Umbilical cord (tissue), 2 donors: ENCODE data around the gene TNXB. TPM values are rescaled to one million over a fixed set of nuclear protein-coding genes. Genes with fewer than 3 reads are reported as not detected.
A peak's percentile ranks its signal among the peaks of the same experiment; 100 is the strongest.
"Not testable (repeated sequence)": the region's sequence is repeated elsewhere in the genome, so short reads cannot be mapped to it uniquely, and the experiment has no call there.

Source experiments
- DNase-seq: peaks from one replicate; pipeline ENCODE4 v3.0.0-alpha.2; 2015; ENCODE audit warnings: low spot score
- total RNA-seq: library from RNA; depleted of rRNA; stranded (reverse); fragments of >200 nt; gene quantifications from one replicate; pipeline ENCODE4 v1.2.3, GENCODE V29; 2014; ENCODE audit warnings: low replicate concordance; ENCODE audit not compliant: insufficient read depth

Gene TNXB
- total RNA-seq, 1 donor from 2014 or later = 24.1 TPM

DNA sequence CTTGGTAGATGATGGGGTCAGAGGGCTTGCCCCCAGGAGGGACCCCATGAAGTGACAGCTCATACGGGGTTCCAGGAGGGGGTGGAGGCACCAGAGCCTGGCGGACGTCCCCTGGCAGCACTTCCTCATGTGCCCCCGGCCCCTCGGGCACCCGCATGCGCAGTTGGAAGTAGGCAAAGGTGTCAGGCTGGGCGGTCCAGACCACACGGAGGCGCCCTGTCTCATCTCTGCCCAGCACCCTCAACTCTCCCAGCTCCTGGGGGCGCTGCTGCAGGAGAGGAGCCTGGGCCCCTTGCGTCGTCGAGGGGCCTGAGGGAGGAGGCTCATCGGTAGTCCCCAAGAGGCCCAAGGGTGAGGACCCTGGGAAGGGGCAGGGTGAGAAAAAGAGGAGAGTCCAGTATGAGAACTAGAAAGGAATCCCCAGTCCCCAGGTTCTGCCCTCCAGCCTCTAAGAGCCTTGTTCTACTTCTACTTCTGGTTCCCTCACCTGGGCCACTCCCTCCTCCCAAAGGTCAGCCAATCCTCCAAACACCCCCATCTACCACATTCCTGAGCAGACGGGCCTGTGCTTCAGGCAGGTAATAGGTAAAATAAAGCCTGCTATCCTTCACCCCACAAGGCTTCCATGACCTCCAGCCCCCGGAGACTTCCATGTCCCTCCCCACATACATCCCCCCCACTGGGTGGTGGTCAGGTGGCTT lies 23.2 kb downstream of the TNXB start:
- no peak for DNase-seq

DNA sequence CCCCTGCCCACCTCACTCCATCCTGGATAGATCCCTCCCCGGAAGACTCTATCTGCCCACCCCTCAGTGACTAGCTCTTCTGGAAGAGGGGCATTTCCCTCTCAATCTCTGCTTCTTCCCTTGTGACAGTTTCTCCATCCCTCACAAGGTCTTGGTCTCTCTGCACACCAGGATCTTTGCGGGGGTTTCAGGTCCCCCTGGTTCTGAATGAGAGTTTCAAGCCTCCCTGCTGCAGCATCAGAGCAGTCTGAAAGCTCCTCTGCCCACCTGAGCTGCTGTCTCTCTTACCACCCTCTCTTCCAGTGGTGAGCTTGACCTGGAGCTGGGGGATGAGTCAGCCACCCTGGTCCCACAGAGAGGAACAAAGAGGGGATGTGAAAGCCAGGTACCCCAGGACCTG lies 24.4 kb downstream of the TNXB start:
- DNase-seq = no peak

DNA sequence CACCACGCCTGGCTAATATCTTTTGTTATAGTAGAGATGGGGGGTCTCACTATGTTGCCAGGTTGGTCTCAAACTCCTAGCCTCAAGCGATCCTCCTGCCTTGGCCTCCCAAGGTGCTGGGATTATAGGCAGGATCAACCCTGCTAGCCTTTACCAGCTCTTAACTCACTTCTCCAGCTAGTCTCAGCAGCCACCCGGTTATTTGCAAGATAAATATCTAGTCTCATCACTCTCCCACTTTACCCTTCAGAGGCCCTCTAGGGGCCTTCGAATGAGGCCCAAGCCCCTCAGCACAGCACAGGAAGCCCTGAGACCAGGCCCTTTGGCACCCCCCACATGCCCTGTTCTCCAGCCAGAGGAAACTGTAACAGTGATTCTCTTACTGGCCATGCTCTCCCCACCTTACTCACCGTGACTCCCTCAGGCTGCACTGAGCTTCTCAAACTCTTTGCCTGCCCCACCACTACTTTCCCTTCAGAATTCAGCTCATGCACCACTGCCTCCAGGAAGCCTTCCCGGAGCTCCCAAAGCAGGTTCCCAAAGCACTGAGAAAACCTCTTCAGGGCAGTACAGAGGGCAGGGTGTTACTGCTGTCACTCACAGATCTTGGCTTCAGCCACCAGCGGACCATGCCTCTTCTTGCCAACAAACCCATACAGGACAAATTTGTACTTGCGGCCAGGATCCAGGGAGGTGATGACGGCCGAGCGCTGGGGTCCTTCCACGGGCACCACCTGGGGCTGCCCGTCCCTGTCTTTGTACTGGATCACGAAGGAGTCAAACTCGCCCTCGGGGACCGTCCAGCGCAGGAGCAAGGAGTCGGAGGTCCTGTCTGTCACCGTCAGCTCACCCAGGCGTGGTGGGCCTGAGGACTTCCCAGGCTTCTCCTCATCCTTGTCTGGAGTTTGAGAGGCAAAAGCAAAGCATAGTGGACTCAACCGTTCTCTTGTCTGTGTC lies 25.0 kb downstream of the TNXB start:
- DNase-seq = no peak

DNA sequence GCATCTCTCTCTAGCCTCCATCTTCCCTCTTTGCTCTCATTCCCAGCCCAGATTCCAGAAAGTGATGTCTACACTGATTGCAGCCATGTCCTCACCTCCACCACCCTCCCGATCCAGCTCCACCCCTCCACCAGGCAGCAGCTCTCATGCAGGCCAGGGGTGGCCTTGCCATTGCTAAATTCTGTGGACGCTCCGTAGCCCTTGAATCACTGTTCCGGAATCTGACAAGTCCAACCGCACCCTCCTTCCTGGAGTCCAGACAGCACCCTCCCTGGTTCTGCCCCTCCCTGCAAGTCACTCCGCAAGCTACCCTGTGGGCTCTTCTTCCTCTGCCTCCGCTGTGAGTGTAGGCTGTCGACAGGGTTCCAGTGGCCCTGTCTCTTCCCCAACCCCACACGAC lies 26.2 kb downstream of the TNXB start:
- DNase-seq = no peak

DNA sequence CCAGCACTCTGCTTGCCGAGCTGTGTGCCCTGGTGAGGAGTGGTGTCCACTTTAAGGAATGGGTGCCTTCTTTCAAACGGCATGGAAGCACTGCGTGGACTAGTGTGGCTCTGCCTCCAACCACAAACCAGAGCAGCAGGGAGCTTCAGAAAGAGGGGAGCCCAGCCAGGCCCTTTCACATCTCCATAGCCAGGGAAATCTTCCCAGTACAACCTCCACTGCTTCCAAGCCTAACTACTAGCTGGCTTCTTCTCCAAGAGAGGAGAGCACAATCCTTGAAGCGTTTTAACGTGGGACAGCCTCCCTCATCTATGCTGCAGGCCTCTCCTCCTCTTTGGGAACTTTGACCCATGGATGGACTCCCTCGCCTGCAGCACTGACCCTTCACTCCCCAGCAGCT lies 26.7 kb downstream of the TNXB start:
- no peak for DNase-seq

DNA sequence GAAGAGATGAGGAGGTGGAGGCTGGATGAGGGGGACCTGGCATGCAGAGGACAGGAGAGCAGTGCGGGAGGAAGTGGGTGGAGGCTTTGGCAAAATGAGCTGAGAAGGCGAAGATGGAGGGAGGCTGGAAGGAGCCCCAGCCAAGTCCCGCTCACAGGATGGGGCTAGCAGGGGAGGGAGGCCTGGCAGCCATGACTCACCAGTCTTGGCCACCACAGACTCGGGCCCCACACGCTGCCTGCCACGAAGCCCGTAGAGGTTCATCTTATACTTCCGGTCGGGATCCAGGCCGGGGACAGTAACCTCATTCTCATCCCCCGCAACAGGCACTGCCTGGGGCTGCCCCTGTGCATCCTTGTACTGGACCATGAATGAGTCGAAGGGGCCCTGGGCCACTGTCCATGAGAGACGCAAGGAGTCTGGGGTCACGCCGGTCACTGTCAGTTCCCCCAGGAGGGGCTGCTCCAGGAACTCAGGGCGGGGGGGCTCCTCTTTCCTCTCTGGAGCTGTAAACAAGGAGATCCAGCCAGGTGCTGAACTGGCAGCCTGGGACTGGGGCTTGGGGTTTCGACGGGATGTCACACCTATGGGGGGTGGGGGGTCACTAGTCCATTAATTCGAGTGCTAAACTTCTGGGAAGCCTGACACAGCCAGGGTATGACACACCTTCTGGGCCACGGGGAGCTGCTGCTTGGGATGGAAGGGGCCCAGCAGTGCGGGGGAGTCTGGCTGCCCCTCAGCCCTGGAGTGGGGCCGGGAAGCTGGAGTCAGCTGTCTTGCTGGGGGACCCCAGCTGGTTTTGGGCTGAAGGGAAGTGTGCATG lies 27.8 kb downstream of the TNXB start:
- no peak for DNase-seq

DNA sequence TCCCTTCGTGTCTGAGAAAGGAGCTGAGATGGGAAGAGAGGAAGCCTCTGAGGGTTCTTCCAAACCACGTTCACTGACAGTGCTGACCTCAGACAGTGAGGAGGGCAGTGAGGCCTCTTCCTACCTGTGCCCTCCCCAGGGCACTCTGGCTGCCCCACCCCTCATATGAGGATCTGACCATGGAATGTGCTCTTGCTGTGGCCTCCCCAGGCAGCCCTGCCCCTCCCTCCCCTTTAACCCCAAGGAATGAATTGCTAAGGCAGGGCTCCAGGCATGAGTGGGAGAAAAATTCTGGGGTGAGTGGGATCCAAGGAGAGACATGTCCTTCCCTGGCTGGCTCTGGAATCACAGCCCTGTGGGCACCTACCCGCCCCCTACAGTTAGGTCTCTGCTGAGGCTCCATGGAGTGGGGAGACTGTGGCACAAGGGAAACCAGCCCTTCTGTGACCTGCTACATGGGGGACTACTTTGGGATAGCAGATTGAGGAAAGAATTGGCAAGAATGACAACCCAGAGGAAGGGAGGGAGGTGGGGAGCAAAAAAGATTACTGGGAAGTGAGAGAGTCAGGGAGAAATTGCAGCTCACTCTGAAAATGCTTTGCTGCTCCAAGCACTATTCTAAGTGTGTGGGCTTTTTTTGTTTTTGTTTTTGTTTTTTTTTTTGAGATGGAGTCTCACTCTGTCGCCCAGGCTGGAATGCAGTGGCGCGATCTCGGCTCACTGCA lies 29.4 kb downstream of the TNXB start:
- no peak for DNase-seq

DNA sequence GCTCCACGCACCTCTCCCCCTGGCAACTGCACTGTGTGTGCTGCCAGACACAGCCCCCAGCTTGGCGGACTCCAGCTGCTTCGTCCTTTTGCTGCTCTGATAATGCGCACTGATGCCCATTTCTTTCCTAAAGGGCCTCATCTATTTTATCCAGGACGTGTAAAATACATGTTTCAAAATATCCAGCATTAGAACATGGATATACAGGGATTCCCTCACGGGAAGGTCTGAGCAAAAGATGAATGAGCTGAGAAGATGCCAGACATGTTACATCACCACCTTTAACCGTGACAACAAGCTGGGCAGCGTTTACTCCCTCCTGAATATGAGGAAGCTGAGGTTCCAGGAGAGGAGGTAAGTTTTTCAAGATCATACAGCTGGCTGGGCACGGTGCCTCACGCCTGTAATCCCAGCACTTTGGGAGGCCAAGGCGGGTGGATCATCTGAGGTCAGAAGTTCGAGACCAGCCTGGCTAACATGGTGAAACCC lies 32.8 kb downstream of the TNXB start:
- peak; percentile 94 for DNase-seq

DNA sequence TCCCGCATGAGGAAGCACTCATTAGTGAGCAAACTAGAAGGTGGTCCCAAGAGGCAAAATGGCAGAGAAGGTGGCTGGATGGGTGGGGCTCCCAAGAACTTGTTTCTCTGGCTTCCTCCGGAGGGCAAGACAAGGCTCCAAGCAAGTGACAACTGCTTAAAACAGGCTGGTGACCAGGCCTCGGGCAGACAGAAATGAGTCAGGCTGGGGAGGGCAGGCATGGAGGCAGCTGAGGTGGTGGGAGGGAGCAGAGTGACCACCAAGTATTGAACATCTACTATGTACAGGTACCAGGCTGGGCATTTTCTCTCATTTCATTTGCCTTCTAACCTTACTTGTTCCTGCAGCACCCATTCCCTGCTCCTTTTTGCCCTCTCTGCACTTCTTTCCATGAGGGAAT lies 33.4 kb downstream of the TNXB start:
- DNase-seq = no peak

DNA sequence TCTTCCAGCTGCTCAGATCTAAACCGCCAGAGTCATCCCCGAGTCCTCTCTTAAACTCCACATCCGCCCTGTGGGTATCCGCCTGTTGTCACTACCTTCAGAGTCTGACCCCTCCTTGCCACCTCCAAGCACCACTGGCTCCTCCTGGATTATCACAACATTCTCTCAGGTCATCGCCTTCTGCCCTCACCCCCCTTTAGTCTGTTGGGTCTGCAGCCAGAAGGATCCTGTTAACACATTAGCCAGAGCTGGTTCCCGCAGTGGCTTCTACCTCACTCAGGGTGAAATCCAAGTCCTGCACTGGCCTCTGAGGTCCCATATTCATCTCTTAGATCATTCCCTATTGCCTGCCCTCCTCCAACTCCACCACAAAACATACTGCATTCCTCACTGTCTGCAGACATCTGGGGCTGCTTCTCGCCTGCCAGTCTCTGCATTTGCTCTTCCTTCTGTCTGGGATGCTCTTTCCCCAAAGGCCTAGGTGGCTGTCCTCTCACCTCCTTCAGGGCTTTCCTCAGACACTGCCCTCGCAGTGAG lies 34.1 kb downstream of the TNXB start:
- DNase-seq = peak; percentile 41

DNA sequence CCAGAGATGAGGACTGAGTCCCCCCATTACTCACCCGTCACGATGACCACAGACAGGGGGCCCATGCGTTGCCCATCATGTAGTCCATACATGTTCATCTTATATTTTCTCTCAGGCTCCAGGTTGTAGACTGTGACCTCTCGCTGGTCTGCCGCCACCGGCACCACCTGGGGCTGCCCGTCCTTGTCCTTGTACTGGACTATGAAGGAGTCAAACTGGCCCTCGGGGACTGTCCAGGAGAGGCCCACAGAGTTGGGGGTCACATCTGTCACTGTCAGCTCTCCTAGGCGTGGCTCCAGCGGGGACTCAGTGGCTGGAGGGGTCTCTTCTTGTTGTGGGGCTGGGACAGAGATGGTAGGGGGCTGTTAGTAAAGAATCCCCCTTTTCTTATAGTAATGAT lies 35.5 kb downstream of the TNXB start:
- DNase-seq = no peak

DNA sequence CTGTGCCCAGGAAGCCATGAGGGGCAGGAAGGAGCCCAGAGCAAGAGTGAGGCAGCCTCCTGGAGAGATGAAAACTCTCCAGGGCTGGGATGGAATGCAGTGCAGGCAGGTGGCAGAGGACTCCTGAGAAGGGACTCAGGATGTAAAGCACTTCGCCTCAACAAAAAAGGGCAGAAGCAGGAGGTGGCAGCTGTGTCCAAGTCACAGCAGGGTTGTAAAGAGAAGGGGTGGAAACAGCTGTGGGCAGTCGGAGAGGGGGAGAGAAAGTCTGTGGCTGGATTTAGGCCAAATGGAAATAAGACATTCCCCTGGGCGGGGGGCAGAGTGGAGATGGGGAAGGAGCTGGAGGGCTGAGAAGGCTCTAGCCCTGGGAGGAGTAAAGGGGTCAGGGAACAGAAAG lies 36.0 kb downstream of the TNXB start:
- no peak for DNase-seq

DNA sequence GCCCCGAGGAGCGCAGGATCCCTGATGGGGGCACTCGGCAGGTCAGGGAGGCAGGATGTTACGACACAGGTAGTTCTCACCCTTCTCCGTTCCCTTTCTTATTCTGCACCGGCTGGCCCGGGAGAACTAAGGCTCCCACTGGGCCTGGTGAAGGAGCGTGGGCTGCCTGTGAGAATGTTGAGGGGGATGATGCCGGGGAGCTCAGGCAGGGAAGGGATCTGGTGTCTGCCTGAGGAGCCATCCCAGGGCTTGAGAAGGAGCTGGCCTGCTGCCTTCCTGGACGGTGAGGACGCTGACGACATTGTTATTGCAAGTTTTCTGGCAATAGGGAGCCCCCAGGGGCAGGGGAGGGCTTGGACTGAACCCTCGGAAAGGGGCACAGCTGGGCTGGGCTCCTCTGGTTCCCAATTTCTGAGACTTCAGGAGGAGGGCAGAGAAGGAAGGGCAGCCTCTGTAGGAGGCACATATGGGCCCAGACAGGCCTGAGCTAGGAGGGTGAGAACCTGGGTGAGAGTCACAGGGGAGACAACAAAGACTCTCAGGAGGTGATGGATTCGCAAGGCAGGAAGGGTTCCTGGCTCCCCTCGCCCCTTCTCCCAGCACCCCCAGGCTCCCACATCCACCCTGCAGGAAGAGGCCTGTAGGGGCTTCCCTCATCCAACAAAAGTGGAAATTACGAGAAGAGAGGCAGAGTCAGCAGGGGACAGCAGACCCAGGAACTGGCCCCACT lies 38.2 kb downstream of the TNXB start:
- no peak for DNase-seq

DNA sequence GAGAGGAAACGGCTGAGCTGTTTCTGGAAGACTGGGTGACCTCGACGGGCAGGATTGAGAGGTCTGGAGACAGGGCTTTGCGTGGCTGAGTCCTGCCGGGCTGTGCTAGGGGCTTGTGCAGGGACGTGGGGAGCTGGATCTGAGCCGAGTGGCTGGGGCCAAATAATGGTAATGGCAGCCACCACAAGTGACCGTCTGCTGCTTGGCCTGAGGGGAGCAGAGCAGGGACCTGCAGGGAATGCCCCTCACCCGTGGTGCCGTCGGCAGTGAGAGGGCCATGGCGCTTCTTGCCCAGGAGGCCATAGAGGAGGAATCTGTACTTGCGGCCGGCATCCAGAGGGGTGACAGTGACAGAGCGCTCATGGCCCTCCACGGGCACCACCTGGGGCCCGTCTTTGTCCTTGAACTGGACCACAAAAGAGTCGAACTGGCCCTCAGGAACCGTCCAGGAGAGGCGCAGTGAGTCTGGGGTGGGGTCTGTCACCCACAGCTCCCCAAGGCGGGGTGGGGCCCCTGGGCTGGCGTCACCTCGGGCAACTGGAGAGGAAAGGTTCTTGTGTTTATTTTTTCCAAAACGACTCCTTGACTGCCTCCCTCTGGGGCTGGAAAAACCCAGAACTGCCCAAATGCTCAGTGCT lies 39.1 kb downstream of the TNXB start:
- no peak for DNase-seq

DNA sequence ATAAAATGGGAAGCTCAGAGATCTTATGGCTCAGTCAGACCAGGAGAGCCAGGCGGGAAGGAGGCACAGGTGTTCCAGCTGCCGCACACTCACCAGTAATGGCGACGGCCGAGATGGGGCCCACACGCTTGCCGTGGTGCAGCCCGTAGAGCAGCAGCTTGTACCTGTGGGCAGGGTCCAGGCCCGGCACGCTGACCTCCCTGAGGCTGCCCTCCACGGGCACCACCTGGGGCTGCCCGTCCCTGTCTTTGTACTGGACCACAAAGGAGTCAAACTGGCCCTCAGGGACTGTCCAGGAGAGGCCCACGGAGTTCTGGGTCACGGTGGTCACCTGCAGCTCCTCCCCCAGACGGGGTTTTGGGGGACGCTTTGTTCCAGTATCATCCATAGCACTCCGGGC lies 39.7 kb downstream of the TNXB start:
- DNase-seq = no peak

DNA sequence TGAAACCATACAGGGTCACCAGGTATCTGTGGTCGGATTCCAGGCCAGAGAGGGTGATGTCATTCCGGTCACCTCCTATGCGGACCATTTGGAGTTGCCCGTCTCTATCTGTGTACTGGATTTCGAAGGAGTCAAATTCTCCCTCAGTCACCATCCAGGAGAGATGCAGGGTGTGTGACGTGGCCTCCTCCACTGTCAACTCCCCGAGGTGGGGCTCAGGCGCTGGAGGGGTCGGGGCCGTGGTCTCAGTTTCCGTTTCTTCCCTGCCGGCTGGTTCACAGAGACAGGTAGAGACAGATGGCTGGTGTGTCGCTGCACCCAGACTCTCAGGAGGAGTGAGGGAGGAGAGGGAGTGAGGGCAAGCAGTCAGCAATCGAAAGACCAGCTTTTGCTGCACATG lies 40.3 kb downstream of the TNXB start:
- DNase-seq = no peak

DNA sequence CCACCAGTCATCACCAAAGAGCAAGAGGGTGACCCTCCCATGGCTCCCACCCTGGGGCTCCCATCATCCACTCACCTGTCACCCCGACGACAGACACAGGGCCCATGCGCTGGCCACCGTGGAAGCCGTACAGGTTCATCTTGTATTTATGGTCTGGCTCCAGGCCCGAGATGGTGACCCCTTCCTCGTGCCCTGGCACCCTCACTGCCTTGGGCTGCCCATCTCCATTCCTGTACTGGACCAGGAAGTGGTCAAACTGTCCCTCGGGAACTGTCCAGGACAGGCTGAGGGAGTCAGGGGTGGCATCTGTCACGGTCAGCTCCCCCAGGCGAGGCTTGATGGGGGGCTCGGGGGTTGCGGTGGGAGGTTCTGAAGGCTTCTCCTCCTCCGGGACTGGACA lies 40.8 kb downstream of the TNXB start:
- not testable (repeated sequence) for DNase-seq

DNA sequence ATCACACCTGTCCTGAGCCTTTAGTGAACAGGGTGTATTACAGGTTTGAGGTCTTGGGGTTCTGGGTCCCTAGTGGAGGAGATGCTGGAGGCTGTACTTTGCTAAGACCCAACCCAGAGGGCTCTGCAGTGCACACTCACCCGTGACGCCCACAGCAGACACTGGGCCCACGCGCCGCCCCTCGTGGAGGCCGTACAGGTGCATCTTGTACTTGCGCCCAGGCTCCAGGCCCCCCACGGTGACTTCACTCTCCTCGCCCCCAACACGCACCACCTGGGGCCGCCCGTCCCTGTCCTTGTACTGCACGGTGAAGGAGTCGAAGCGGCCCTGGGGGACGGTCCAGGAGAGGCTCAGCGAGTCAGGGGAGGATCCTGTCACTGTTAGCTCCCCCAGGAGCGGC lies 41.6 kb downstream of the TNXB start:
- DNase-seq = not testable (repeated sequence)

DNA sequence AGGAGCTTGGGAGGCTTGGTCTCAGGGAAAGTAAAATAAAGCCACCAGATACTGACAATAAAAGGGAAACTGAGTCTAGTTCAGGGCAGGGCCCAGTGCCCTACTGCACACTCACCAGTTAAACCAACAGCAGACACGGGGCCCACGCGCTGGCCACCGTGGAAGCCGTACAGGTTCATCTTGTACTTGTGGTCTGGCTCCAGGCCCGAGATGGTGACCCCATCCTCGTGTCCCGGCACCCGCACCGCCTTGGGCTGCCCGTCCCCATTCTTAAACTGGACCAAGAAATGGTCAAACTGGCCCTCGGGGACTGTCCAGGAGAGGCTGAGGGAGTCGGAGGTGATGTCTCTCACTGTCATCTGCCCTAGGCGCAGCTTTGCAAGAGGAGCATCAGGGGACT lies 44.4 kb downstream of the TNXB start:
- DNase-seq = no peak
